Keratinocyte (primary cell): Measurements from ENCODE around the gene FZD1. TPM values are rescaled to one million over a fixed set of nuclear protein-coding genes. Genes with fewer than 3 reads are reported as not detected.

Experiments
- DNase-seq: peaks from one replicate; pipeline ENCODE4 v3.0.0-alpha.2; 2011; ENCODE audit warnings: low read depth, missing footprints, low spot score
- FAIRE-seq: peaks from 2 replicates; lab custom pipeline; 2011; peaks lifted over from hg19 to GRCh38; lab: Jason Lieb, UNC
- H2AFZ ChIP-seq: 2 replicates; pipeline ENCODE4 v1.6.0; 2012; ENCODE audit warnings: low read length, control low read depth, inconsistent platforms; ENCODE audit not compliant: control insufficient read depth
- H3K27ac ChIP-seq: 2 replicates; pipeline ENCODE4 v1.5.1; 2011; ENCODE audit warnings: low read length; ENCODE audit not compliant: control insufficient read depth, insufficient read depth
- H3K27me3 ChIP-seq: 3 replicates; pipeline ENCODE4 v1.6.0; 2011; ENCODE audit warnings: low read length; ENCODE audit not compliant: control insufficient read depth, insufficient read depth; ENCODE audit errors: extremely low read depth
- H3K36me3 ChIP-seq, 2 experiments: 2 replicates in 1 of 2; 3 replicates in 1 of 2; pipeline ENCODE4 v1.5.1; 2011; ENCODE audit warnings: low read length in 2 of 2, mild to moderate bottlenecking in 1 of 2; ENCODE audit not compliant: control insufficient read depth in 2 of 2, insufficient read depth in 2 of 2; ENCODE audit errors: extremely low read depth in 1 of 2
- H3K4me1 ChIP-seq: 3 replicates; pipeline ENCODE4 v1.5.1; 2011; ENCODE audit warnings: low read length; ENCODE audit not compliant: control insufficient read depth, insufficient read depth; ENCODE audit errors: extremely low read depth
- H3K4me2 ChIP-seq: 3 replicates; pipeline ENCODE4 v1.6.0; 2011; ENCODE audit warnings: low read depth, low read length; ENCODE audit not compliant: control insufficient read depth, insufficient read depth; ENCODE audit errors: extremely low read depth
- H3K4me3 ChIP-seq, 3 experiments: fragments of 200-600 bp in 1 of 3; sonication (generic) in 1 of 3; 2 replicates in 2 of 3; 3 replicates in 1 of 3; pipeline ENCODE4 v1.5.1; 2011 to 2016; ENCODE audit warnings: low read length in 3 of 3, mild to moderate bottlenecking in 3 of 3, control low read depth in 2 of 3, inconsistent platforms in 1 of 3, low read depth in 1 of 3, mixed read lengths in 1 of 3, mixed run types in 1 of 3, moderate library complexity in 1 of 3; ENCODE audit not compliant: control insufficient read depth in 2 of 3, insufficient read depth in 2 of 3; ENCODE audit errors: extremely low read depth in 1 of 3
- H3K79me2 ChIP-seq: 2 replicates; pipeline ENCODE4 v1.6.0; 2012; ENCODE audit warnings: low read length; ENCODE audit not compliant: control insufficient read depth, insufficient read depth
- H3K9ac ChIP-seq: 3 replicates; pipeline ENCODE4 v1.6.0; 2011; ENCODE audit warnings: low read length; ENCODE audit not compliant: control insufficient read depth, insufficient read depth; ENCODE audit errors: extremely low read depth
- H3K9me1 ChIP-seq: 3 replicates; pipeline ENCODE4 v1.6.0; 2011; ENCODE audit warnings: low read length; ENCODE audit not compliant: control insufficient read depth, insufficient read depth; ENCODE audit errors: extremely low read depth
- H3K9me3 ChIP-seq: 2 replicates; pipeline ENCODE4 v1.5.1; 2012; ENCODE audit warnings: low read depth, low read length; ENCODE audit not compliant: control insufficient read depth
- H4K20me1 ChIP-seq: 3 replicates; pipeline ENCODE4 v1.6.0; 2011; ENCODE audit warnings: low read length; ENCODE audit not compliant: control insufficient read depth, insufficient read depth; ENCODE audit errors: extremely low read depth
- CTCF ChIP-seq, 3 experiments: IDR thresholded peaks in 1 of 3; conservative IDR thresholded peaks in 1 of 3; optimal IDR thresholded peaks in 1 of 3; 2 replicates in 2 of 3; 3 replicates in 1 of 3; pipeline versions ENCODE3 to v1.5.1; 2011; ENCODE audit warnings: low read length in 3 of 3, mild to moderate bottlenecking in 3 of 3, moderate library complexity in 2 of 3, control low read depth in 1 of 3, inconsistent platforms in 1 of 3; ENCODE audit not compliant: insufficient read depth in 2 of 3; ENCODE audit errors: extremely low read depth in 1 of 3
- EZH2 ChIP-seq: IDR thresholded peaks from one replicate; pipeline ENCODE4 v1.6.1; 2012; ENCODE audit warnings: inconsistent platforms, mild to moderate bottlenecking, low read length, moderate library complexity
- dilution Hi-C: fragments of 300-500 bp; cut with MboI; formaldehyde crosslinking; loops from one replicate; pipeline ENCODE4 v1.7.0; 2020; ENCODE audit warnings: low sequenced_read_pairs; ENCODE audit not compliant: extremely low pct_ligation_motif_present
- polyA plus RNA-seq, 5 experiments: library from polyadenylated mRNA; depleted of rRNA in 3 of 5; stranded (reverse) in 3 of 5; stranded (forward) in 1 of 5; unstranded in 1 of 5; fragments of >200 nt; gene quantifications; 1 replicate in 1 of 5; 2 replicates in 3 of 5; 3 replicates in 1 of 5; pipeline versions ENCODE4 v1.2.1 to v1.2.3, GENCODE V29; 2011 to 2012; ENCODE audit warnings: missing spikeins in 2 of 5, low read depth in 1 of 5, low replicate concordance in 1 of 5

The FZD1 gene
- polyA plus RNA-seq, 1 donor (not counting 4 experiments of a cell fraction or from before 2014, with no cell fraction given) = 1.3 TPM

GRCh38 chr7:91239171-91239604 is 25.0 kb upstream of the FZD1 start:
- FAIRE-seq (no peak), DNase-seq (no peak)
- dilution Hi-C loops = no loop called here
- no peak overlapping the region for H3K27ac ChIP-seq
- no peak overlapping the region for H3K4me3 ChIP-seq
- no peak for TF ChIP-seq EZH2
- no peak for TF ChIP-seq CTCF (optimal IDR thresholded peaks at IDR 0.05 in 1 of 3, IDR thresholded peaks at IDR 0.05 in 1 of 3, conservative IDR thresholded peaks at IDR 0.05 in 1 of 3; ENCODE audit: extremely low read depth in 1 of 3, insufficient read depth in 2 of 3, low read length in 3 of 3)
- no peak overlapping the region for H3K4me2 ChIP-seq
- no peaks in the 10 kb centered on the region for H3K9me1 ChIP-seq
- H4K20me1 ChIP-seq = no peaks in the 10 kb centered on the region
- H3K4me1 ChIP-seq = peaks cover 4% of the 10 kb centered on the region
- no peak overlapping the region for H3K9ac ChIP-seq
- H3K27me3 ChIP-seq = no peaks in the 10 kb centered on the region
- no peaks in the 10 kb centered on the region for H3K36me3 ChIP-seq
- no peaks in the 10 kb centered on the region for H3K79me2 ChIP-seq
- peak overlapping the region; percentile 74 for H2AFZ ChIP-seq
- no peaks in the 10 kb centered on the region for H3K9me3 ChIP-seq

- no peak overlapping the region for H3K27ac ChIP-seq
- peaks cover 4% of the 10 kb centered on the region for H3K4me1 ChIP-seq
- no peaks in the 10 kb centered on the region for H3K27me3 ChIP-seq
- H3K4me3 ChIP-seq = no peak overlapping the region
- H3K4me2 ChIP-seq = no peak overlapping the region
- FAIRE-seq (no peak), DNase-seq (no peak)
- H3K36me3 ChIP-seq = no peaks in the 10 kb centered on the region
- dilution Hi-C loops = no loop called here
- no peak overlapping the region for H2AFZ ChIP-seq
- H3K9me3 ChIP-seq = no peaks in the 10 kb centered on the region
- H3K9ac ChIP-seq = no peak overlapping the region
- no peaks in the 10 kb centered on the region for H3K9me1 ChIP-seq
- no peaks in the 10 kb centered on the region for H3K79me2 ChIP-seq
- TF ChIP-seq CTCF (optimal IDR thresholded peaks at IDR 0.05 in 1 of 3, IDR thresholded peaks at IDR 0.05 in 1 of 3, conservative IDR thresholded peaks at IDR 0.05 in 1 of 3; ENCODE audit: extremely low read depth in 1 of 3, insufficient read depth in 2 of 3, low read length in 3 of 3) (no peak), EZH2 (no peak)
- H4K20me1 ChIP-seq = no peaks in the 10 kb centered on the region
Observed at GRCh38 chr7:91239772-91240171, 24.5 kb upstream of the FZD1 start.
